Adrenal gland (tissue), 12 donors: ENCODE data around the gene PANX2. TPM values are rescaled to one million over a fixed set of nuclear protein-coding genes. Genes with fewer than 3 reads are reported as not detected.

Experiments
- DNase-seq, 7 donors: peaks; one replicate each; pipeline ENCODE4 v3.0.0-alpha.2; 2019 to 2020
- H3K27ac ChIP-seq, 5 donors: fragments of 200-600 bp; sonication (generic) in 4 of 5; 1 replicate in 3 of 5; 2 replicates in 2 of 5; pipeline versions ENCODE4 v1.5.1 to v1.8.0; 2016 to 2020; ENCODE audit warnings: mild to moderate bottlenecking in 1 of 5
- H3K27me3 ChIP-seq: fragments of 200-600 bp; 2 replicates; pipeline ENCODE4 v1.8.0; 2021
- H3K36me3 ChIP-seq, 2 donors: fragments of 200-600 bp; replicated peaks in 1 of 2; 1 replicate in 1 of 2; 2 replicates in 1 of 2; pipeline versions ENCODE4 v1.5.1 to v1.8.0; 2018 to 2022
- H3K4me1 ChIP-seq, 2 donors: fragments of 200-600 bp; replicated peaks in 1 of 2; 1 replicate in 1 of 2; 2 replicates in 1 of 2; pipeline versions ENCODE4 v1.5.1 to v1.8.0; 2018 to 2021
- H3K4me3 ChIP-seq, 4 donors: fragments of 200-600 bp; sonication (generic) in 3 of 4; one replicate each; pipeline ENCODE4 v1.5.1; 2016 to 2018
- H3K9me3 ChIP-seq, 3 donors: fragments of 200-600 bp; sonication (generic) in 1 of 3; replicated peaks in 1 of 3; 1 replicate in 2 of 3; 2 replicates in 1 of 3; pipeline versions ENCODE4 v1.5.1 to v1.8.0; 2016 to 2021
- CTCF ChIP-seq, 6 experiments: fragments of 450-650 bp in 4 of 6; fragments of 200-600 bp in 2 of 6; sonication (generic) in 1 of 6; IDR thresholded peaks; 1 replicate in 5 of 6; 2 replicates in 1 of 6; pipeline versions ENCODE4 v1.5.1 to v1.8.0; 2016 to 2021; ENCODE audit warnings: antibody characterized with exemption in 6 of 6, mild to moderate bottlenecking in 2 of 6, moderate library complexity in 1 of 6
- POLR2A ChIP-seq, 2 donors: fragments of 450-650 bp; IDR thresholded peaks; one replicate each; pipeline ENCODE4 v1.6.1; 2017; ENCODE audit warnings: antibody characterized with exemption in 2 of 2, mild to moderate bottlenecking in 2 of 2, moderate library complexity in 1 of 2
- WGBS, 4 donors: extraction: QIAGEN DNeasy Blood & Tissue Kit in 2 of 4; methylation state at CpG; one replicate each; pipeline versions ENCODE4 v1.1.5 to v1.1.7; 2013 to 2017; 5-methylcytosine and 5-hydroxymethylcytosine counted together
- intact Hi-C, 2 donors: fragments of 100-400 bp; cut with DNase I; formaldehyde crosslinking; loops; one replicate each; pipeline versions ENCODE4 v1.14.1 to v1.15.0; 2022 to 2023
- polyA plus RNA-seq, 3 donors: library from polyadenylated mRNA; stranded (reverse); fragments of 200-250 nt in 2 of 3; fragments of 350-450 nt in 1 of 3; fragmentation: Illumina TruSeq in 1 of 3; extraction: RNeasy Lipid Tissue Mini Kit (QIAGEN cat#74804) in 1 of 3; gene quantifications; one replicate each; pipeline ENCODE4 v1.2.3, GENCODE V29; 2013 to 2014
- total RNA-seq, 9 donors: library from RNA; depleted of rRNA in 4 of 9; stranded (reverse); fragments of >200 nt in 4 of 9; fragments of 120-200 nt in 1 of 9; fragmentation: NEBNext Ultra II Directional in 1 of 9; extraction: Animal tissue kit (Norgen Biotek cat#: 25700) in 1 of 9; gene quantifications; one replicate each; pipeline versions ENCODE4 v1.1.0 to v1.2.4, GENCODE V29; 2013 to 2023
- donor health status: healthy with polysubstance abuse.
- donor health status: Bipolar disorder and iron deficiency.
- donor health status: DM: yes; HTN: yes; CAD: no.
- donor health status: DM: no; HTN: no; CAD: no.
- donor health status: DM: no; HTN: no; CAD: no.
- donor health status: DM: yes; HTN: yes; CAD: no.

The PANX2 gene
- total and polyA plus RNA-seq, 12 donors, result 0.22 to 4.1 (median 0.70) TPM

DNA sequence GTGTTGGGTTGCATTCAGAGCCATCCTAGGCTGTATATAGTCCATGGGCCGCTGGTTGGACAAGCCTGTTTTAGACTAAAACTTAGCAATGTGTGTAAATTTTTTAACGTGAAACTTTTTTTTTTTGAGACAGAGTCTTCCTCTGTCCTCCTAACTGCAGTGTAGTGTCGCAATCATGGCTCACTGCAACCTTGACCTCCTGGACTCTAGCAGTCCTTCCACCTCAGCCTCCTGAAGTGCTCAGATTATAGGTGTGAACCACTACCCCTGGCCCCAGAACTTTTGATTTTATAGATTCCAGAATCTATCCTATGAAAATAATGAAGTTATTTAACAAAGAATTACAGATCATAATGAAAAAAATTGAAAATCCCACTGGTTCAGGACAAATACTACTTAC is 29.9 kb upstream of the PANX2 start:
- intact Hi-C loops, result no loop called here

DNA sequence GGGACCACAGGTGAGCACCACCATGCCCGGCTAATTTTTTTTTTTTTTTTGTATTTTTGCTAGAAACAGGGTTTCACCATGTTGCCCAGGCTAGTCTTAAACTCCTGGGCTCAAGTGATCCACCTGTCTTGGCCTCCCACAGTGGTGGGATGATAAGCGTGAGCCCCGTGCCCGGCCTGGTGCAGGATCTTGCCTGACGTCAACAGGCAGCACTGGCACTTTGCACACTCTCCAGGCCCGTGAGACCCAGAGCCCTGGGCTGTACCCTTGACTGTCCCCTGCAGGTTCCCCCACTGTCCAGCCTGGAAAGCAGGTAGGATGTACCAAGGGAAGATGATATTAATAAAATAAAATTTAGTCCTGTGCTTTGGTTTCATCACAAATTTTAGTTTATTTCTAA is 29.1 kb upstream of the PANX2 start:
- Histone ChIP-seq H3K9me3 (no peaks in the 10 kb centered on the region), H3K36me3 (no peaks in the 10 kb centered on the region), H3K27ac (no peak overlapping the region), H3K4me1 (no peaks in the 10 kb centered on the region), H3K4me3 (no peak overlapping the region), H3K27me3 (no peaks in the 10 kb centered on the region)
- DNase-seq, result no peak
- intact Hi-C loops, result no loop called here
- TF ChIP-seq CTCF (IDR thresholded peaks at IDR 0.05) (no peak), POLR2A (IDR thresholded peaks at IDR 0.05) (no peak)
- 80 to 92% (median 85%) methylated on average over 3 to 6 of the region's 6 CpGs for WGBS, 4 donors

More for the DNA sequence above, 29.9 kb upstream of the PANX2 start:
- Histone ChIP-seq H3K36me3 (no peaks in the 10 kb centered on the region), H3K27ac (no peak overlapping the region), H3K9me3 (no peaks in the 10 kb centered on the region), H3K27me3 (no peaks in the 10 kb centered on the region), H3K4me3 (no peak overlapping the region), H3K4me1 (no peaks in the 10 kb centered on the region)
- 42 to 55% (median 50%) methylated on average over 3 of the region's 3 CpGs for WGBS, 4 donors
- TF ChIP-seq POLR2A (IDR thresholded peaks at IDR 0.05) (no peak), CTCF (IDR thresholded peaks at IDR 0.05) (no peak)
- peak in 2 of 7 donors; percentile 30 to 36 for DNase-seq

DNA sequence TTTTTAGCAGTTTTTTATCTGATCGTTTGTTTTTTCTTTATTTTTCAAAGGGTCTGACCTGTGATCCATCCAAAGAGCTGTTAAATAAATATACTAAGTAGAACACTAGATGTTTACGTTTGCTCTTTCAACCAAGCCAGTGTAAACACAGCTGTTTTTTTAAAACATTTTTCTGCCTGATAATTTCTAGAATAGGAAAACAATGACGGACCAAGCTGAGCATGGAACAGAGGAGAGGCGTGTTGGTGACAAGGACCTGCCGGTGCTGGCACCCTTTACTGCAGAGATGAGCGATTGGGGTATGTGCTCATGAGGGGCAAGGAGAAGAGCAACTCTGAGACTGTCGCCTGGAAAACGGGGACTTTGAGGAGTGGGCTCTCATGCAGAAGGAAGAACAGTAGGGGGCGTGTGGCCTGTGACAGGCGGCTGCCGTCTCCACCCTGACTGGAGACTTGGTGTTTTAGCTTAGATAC is 28.6 kb upstream of the PANX2 start:
- no peaks in the 10 kb centered on the region for H3K27me3 ChIP-seq
- no peak overlapping the region for H3K4me3 ChIP-seq
- TF ChIP-seq POLR2A (IDR thresholded peaks at IDR 0.05) (no peak), CTCF (IDR thresholded peaks at IDR 0.05) (no peak)
- DNase-seq, result no peak
- intact Hi-C loops, result no loop called here
- WGBS, 4 donors, result 38 to 51% (median 48%) methylated on average over 11 of the region's 11 CpGs
- no peaks in the 10 kb centered on the region for H3K9me3 ChIP-seq
- no peaks in the 10 kb centered on the region for H3K36me3 ChIP-seq
- no peak overlapping the region for H3K27ac ChIP-seq
- H3K4me1 ChIP-seq, result no peaks in the 10 kb centered on the region

DNA sequence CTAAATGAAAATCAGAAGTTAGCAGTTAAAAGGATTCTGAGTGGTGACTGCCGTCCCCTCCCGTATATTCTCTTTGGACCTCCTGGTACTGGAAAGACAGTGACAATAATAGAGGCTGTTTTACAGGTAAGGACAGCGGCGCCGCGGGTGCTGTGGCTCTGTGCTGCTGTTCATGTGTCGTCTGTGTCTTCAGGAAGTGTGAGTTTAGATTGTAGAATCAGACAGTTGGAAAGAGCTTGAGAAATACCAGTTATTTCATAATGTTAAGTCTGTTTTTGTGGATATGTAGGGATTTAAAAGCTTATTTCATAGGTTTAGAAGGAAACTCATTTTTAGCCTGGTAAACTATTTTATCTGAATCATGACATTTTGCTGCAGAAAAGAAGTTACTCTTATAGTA is 27.4 kb upstream of the PANX2 start:
- no peaks in the 10 kb centered on the region for H3K27me3 ChIP-seq
- H3K4me1 ChIP-seq, result no peaks in the 10 kb centered on the region
- intact Hi-C loops, result no loop called here
- no peak for DNase-seq
- H3K4me3 ChIP-seq, result no peak overlapping the region
- 71 to 85% (median 78%) methylated on average over 7 of the region's 7 CpGs for WGBS, 4 donors
- no peaks in the 10 kb centered on the region for H3K9me3 ChIP-seq
- H3K27ac ChIP-seq, result no peak overlapping the region
- no peaks in the 10 kb centered on the region for H3K36me3 ChIP-seq
- no peak for TF ChIP-seq POLR2A (IDR thresholded peaks at IDR 0.05)
- TF ChIP-seq CTCF (IDR thresholded peaks at IDR 0.05), result no peak
